NCI-H128 (cell line): ENCODE data around the gene LRCOL1.

Source experiments
- DNase-seq: peaks from one replicate; lab custom pipeline; 2025; ENCODE audit not compliant: unreplicated experiment; lab: John Stamatoyannopoulos, UW

LRCOL1 gene

DNA sequence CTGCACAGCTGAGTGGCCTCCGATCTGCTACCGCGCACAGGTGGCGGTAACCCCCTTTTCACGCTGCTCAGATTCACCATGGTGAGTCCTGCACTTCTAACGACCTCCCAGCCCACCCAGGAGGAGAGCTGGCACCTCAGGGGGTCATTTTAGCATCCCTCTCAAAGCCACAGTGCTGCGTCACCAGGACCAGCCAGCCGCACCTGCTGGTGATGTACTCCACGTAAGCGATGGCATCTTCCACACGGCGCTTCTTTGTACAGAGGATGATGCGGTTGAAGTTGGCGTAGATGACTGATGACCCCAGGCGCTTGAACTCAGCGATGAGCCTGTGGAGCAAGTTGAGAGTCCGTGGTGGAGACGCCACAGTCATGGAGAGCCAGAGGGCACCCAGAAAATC is 27.4 kb upstream of the LRCOL1 start:
- no peak for DNase-seq

DNA sequence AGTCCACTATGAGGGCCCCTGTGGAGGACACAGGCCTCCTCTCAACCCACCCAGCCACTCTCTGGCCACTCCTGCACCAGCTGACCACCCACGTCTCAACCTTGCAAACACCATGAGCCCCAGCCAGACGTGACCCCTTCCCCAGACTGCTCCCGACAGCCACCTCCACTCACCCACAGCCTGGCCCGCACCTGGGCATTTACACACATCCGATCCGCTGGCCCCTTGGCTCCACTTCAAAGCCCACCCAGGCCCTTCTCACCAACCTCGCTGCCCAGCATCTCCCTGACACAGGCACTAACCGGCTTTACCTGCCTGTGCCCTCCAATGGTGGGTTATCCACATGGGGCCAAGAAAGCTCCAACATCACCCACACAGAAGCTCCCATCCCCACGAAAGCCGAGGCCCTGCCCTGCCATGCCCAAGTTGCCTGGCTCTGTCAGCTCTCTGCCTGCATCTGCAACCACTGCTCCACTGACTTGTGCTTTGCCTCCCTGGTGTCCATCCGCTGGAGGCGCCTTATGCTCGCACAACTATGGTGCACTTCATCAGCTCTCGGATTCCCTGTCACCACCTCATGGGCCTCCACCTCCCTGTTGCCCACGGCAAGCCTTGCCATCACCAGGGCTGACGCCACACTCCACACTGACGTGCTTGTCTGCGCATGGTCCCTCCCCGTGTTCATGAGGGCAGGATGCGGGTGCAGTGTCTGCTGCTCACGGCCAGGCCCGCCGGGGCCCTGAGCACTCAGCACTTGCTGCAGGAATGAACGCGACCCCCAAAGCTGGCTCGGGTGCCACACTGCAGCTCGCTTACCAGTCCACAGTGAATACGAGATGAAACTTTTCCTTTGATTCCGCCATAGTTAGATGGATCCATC is 24.9 kb upstream of the LRCOL1 start:
- DNase-seq, result no peak

DNA sequence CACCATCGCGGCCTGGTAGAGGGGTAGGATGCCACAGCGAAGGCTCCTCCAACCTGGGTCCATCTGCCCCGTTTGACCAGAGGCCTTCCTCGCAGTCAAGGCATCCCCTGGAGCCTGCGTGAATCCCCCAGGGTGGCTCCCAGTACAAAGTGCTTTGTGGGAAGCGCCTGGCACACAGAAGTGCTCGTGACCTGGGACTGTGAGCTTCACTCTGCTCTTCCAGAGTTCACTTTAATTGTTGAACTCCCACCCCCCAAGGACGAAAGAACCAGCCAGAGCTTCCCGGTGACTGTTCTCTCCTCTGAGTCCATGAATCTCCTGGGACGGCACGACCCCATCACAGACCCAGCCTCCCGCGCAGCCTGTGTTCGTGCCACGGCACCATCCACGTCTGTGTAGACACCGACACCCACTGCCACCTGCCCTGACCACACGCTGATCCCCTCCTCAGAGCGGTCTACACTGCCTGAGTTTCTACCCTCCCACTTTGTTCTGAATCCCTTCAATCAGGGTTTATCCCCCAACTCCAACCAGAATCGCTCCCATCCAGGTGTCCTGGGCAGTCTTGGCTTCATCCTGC is 24.1 kb upstream of the LRCOL1 start:
- no peak for DNase-seq

DNA sequence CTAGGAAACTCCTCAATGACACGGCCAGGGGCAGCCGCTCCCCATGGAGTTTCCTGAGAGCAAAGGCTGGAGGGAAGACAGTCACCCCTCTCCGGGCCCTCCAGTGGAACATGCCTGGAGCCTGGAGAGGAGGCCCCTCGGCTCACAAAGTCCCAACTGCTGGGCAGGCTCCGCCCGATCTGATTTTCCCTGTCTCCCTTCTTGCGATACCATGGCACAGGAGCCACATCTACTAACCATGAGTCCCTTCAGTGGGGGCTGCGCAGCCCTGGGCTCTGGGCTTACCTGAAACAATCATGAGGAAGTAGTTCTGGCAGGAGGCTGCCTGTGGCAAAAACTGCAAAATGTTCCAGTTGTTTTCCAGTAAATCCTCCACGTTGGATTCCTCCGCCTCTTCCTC is 23.5 kb upstream of the LRCOL1 start:
- no peak for DNase-seq

DNA sequence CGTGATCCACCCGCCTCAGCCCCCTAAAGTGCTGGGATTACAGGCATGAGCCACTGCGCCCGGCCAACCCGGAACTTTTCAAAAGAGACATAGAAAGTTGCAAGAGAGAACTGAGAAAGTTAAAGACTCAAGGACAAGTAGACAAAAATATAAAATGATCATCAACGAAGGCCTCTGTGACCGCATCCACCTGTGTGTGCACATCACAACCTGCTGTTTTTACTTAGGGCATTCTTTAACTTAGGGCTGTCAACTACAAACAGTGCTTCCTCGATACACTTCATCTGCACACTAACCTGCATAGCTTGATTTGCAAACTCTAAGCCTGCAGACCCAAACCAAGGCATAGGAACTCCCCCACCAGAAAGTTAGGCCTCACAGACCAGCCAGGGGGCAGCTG is 23.0 kb upstream of the LRCOL1 start:
- DNase-seq, result no peak

DNA sequence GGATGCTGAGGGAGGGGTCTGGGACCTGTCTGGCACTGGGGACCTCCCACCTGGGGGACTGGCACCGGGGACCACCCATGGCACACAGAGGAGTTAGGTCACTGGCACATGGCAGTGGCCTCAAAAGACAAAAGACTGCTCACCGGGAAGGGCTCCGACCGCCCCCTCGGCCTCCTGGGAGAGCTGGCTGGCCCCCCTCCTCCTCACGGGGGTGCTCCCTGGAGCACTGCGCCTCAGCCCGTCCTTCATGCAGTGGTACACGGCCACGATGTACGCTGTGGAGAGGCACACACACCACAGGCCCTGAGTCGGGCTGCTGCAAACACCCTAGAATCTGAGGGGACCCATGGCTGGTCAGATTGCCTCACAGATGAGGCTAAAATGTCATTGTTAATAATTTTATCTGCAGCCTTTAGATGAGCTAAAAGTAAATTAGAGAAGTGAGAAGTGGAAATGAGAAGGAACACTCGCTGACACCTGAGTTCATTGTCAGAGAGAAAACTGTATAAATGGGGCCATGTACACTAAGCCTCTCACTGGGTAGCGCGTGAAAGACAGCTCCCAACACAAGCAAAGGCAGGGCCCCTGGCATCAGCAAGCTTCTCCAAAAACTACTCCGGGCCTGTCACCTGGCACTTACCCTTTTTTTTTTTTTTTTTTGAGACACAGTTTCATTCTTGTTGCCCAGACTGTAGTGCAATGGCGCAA is 22.3 kb upstream of the LRCOL1 start:
- no peak for DNase-seq

DNA sequence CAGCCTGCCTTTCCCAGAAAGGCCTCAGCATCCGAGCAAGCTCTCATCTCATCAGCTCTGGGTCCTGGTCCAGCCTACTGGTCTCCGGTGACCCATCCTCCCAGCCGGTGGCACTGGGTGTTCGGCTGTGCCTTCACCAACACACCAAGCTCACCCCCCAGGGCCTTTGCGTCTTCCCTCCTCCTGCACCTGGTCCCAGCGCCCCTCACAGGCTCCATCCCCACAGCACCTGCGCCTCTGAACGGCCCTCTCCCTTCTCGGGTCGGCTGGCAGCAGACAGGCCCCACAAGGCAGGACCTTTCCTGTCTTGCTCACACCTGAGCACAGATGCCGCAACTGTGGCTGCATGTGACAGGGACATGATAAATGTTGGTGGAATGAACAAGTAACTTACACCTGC is 21.3 kb upstream of the LRCOL1 start:
- DNase-seq, result no peak

DNA sequence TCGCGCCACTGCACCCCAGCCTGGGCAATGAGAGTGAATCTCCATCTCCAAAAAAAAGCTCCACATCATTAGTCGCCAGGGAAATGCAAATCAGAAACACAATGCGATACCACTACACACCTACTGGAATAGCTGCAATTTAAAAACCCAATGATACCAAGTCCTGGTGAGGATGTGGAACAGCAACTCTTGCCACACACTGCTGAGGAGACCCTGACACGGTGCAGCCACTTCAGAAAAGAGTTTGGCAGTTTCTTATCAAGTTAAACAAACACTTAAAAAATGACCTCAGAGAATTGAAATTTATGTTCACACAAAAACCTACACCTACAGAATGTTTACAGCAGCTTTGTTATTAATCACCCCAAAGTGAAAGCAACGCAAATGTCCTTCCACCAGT is 20.3 kb upstream of the LRCOL1 start:
- DNase-seq, result no peak

DNA sequence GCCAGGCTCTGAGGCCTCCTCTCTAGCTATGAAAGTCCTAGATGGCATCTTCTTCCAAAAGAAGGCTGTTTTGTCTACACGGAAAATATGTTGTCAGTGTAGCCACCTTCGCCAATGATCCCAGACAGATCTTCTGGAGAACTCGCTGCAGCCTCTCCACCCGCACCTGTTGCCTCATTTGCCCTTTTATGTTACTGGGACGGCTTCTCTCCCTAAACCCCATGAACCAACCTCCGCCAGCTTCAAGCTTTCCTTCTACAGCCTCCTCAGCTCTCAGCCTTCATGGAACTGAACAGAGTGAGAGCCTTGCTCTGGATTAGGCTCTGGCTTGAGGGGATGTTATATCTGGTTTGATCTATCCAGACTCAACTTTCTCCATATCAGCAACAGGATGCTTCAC is 18.9 kb upstream of the LRCOL1 start:
- DNase-seq, result no peak

DNA sequence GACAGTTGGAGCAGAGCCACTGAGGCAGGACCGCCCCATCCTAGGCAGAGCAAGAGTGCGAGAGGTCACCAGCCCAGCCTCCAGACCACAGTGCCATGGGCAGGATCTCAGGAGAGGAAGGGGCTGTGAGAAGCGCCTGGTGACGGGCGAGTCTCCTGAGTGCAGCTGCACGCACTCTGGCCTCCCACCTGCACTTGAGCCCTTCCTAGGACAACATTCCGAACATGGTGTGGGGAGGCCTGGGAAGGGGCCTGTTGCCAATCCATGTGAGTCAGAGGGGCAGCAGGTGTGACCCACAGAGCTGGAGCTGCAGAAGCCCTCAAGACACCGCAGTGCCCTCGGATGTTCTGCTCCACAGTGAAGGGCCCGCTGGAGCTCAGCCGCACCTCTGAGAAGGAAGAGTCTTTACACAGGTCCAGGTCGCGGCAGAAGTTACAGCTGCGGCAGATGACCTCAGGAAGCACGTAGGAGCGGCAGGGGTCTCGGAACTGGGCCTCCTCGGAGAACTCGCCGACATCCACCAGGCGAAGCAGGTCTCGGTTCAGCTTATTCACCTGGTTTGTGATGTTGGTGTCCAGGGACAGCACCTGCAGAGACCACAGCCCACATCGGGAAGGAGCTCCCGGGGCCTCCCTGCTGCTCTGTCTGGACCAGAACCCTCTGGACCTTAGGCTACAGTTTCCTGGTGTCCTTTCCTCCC is 15.5 kb upstream of the LRCOL1 start:
- DNase-seq, result no peak

DNA sequence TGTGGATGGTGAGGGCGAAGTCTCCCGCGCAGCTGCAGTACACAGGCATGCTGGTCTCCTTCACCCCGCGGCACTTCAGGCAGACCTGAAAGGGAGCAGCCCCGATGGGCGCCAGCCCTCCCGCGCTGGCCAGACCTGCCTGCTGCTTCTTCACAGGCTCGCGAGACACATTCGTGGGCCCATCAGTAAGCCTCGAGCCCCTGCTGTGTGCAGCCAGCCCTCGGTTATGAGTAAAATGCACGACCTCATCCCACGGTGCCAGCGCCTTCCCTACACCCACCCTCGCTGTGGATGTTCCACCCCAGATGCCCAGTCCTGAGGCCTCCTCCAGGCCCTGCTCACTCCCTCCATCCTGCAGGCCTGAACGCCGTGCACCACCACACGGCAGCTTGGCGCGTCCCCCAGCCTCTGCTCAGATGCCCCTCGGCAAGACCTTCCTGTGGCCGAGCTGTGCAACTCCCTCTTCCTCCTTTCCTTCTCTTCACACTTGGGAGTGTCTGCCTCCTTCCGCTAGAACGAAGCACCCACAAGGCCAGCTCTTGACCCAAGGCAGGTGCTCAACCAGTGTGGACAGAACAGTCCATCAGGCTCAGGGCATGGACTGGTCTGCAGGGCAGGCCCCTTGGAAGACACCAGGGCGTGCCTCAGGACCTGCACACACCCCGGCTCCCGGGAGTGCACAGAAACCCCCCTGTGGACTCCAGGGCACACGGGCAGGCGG is 14.7 kb upstream of the LRCOL1 start:
- DNase-seq, result no peak

DNA sequence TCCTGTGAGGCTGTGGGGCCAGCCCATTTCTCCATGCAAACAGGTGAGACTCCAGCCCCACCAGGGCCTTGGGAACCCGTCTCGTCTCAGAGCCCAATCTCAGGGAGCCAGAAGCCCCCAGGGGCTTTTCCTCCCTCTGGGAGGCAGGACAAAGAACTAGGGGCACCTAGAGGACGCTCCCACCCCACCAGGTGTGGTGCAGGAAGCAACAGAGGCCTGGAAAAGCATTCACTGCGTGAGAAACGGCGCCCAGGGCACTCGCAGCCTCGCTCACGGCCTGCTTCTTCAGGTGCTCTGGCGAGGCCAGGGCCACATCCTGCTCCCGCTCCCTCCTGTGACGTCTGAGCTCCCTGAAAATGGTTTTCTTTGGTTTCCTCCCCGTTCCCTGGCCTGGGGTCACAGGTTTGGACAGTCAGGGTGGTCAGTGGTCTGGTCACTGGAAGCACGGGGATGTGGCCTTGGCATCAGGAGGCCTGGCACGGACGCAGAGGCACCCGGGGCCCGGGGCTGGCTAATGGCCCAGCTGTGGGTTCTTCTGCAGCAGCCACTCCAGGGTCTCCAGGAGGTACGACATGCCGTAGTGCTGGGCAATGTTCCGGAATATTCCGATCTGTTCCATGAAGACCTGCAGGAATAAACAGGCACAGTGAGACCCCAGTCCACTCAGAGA is 13.9 kb upstream of the LRCOL1 start:
- DNase-seq, result no peak

DNA sequence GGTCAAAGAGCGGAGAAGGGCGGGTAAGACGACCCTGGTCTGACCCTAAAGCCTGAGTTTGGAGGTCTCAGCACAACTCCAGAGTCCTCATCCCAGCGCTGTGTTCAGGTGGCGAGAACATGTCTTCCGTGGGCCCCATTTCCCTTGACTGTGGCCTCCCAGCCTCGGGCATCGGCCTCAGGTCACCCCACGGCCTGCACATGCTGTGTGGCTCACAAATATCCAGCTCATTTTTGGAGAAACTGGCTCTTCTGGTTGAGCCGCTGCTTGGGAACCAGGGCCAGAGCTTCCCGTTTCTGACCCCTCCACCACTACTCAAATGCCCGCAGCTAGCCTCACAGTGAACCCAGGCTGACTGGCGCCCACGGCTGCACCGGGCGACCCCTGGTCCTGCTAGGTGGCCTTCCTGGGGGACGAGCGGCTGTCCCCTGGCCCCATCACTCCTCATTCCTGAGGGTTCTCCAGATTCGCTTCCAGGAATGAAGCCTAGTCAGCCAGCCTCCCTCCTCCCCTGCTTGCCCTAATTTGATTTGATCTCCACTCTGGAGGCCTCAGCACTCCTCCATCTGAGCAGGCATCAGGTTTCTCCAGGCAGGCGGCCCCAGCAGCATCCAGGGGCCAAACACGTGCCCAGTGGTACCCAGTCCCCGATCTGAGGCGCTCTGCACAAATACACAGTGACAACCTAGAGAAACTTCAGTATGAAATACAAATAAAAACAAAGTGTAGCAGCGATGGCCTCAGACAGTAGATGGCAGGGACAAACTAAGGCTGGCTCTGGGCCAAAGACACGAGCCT is 12.9 kb upstream of the LRCOL1 start:
- DNase-seq, result no peak

DNA sequence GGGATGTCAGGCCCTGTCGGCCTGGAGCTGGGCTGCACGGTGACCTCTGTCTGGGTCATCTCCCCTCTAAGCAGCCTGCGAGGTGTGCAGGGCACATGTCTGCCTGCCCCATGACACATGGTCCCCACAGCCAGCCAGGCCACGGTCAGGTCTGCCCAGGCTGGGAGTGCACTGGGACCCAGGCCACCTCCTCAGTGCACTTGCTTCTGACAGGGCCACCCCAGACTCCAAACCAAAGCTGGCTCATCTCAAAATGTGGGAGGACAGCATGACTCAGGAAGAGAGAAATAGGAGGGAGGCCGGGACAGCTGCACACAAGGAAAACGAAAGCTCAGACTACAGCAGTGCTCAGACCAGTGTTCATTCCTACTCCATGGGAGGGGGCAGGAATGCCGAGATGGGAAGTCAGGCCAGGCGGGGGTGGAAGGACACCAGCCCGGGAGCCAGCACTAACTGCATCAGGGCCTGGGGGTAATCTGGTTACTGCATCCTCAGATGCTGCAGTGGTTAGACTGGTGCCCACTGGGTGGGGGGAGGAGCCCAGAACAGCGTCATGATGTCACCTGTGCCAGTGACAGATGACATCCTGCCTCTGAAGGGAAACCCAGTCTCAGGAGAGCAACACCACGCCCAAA is 12.2 kb upstream of the LRCOL1 start:
- DNase-seq, result no peak

DNA sequence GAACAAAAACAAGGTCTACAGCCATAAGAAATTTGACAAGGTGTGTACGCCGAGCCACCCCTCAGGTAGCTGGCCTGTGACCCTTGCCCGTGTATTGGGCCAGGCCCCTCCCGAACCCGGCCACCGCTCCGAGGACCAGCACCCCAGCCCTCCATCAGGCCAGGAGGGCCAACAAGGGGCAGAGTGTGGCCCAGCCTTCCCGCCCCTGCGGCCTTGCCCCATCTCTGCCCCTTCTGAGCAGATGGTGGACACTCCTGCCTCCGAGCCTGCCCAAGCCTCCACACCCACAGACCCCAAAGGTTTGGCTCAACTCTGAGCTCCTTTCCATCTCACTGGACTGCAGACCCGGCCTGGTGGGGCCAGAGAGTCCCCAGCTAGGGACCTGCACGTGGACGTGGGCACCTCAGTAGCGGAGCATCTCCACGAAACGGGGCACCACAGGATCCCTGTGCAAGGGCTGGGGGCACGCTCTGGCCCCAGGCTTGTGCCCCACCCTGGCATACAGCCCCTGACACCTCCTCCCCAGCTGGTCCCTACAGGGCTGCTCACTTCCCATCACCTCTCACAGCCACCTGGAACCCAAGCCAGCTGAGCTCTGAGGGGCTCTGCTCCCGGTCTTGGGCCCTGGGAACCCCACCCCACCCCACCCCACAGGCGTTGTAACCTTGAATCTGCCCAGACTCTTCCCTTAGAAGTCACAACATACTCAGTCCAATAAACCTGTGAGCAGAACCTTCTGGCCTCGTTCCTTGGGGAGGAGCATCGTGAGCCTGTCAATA is 11.5 kb upstream of the LRCOL1 start:
- DNase-seq, result no peak

DNA sequence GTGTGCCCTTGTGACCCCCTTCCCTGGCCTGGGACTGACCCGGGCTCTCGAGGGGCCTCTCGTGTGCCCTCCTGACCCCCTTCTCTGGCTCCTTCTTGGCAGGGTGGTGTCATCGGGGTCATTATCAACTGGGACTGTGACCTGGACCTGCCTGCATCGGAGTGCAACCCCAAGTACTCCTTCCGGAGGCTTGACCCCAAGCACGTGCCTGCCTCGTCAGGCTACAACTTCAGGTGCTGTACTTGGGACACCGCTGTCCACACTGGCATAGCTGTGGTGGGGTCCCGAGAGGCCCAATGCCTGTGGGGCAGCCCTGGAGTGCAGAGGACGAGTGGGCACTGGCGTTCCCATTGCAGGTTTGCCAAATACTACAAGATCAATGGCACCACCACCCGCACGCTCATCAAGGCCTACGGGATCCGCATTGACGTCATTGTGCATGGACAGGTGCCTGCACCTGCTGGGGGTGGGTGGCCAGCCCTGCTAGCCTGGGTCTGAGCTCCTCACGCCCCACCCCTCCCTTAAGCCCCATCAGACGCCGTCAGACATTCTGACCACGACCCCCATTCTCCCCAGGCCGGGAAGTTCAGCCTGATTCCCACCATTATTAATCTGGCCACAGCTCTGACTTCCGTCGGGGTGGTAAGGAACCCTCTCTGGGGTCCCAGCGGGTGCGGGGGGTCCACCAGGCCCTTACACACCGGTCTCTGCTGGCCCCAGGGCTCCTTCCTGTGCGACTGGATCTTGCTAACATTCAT is 10.7 kb upstream of the LRCOL1 start:
- no peak for DNase-seq

DNA sequence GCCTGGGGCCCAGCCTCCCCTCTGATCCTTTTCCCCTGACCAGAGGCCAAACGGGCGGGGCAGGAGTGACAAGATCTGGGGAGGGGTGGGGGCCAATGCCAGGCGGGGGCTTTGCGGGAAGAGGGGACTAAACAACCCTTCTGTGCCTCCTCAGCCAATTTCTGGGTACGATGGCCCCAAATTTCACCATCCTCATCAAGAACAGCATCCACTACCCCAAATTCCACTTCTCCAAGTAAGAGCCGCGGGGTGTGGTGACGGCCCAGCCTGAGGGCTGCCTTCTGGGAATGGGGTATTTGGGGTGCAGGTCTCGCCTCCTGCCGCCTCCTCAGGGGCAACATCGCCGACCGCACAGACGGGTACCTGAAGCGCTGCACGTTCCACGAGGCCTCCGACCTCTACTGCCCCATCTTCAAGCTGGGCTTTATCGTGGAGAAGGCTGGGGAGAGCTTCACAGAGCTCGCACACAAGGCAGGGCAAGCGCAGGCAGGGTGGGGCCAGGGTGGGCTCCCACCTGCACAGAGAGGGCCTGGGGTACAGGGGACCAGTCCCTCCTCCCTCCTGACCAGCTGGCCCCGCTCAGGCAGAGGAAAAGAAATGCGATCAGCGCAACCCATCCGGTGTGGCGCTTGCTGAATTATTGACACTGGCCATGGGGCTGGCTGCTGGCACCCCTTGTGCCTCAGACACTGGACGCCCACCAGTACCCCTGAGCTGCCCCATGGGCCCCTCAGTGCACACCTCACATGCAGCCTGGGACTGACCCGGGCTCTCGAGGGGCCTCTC is 9.9 kb upstream of the LRCOL1 start:
- no peak for DNase-seq
